SK-N-SH (cell line): Measurements from ENCODE around the gene OBI1. TPM values are rescaled to one million over a fixed set of nuclear protein-coding genes. Genes with fewer than 3 reads are reported as not detected.

Experiments used
- CTCF ChIA-PET: fragments of 300-600, 350-600 bp; formaldehyde crosslinking; extraction: SDS; loops from one replicate; lab custom pipeline; 2021; lab: Yijun Ruan, JAX
- POLR2A ChIA-PET: fragments of 350-600 bp; sonication (Branson Sonifier 250); formaldehyde crosslinking; extraction: SDS; loops from one replicate; lab custom pipeline; 2020; ENCODE audit warnings: antibody characterized with exemption, inconsistent platforms; lab: Yijun Ruan, JAX
- DNase-seq: peaks from one replicate; pipeline ENCODE4 v3.0.0; 2012
- H2AFZ ChIP-seq: fragments of 200-600 bp; sonication (generic); 2 replicates; pipeline ENCODE4 v1.8.1; 2016; ENCODE audit warnings: antibody characterized with exemption, mild to moderate bottlenecking, low read depth
- H3F3A ChIP-seq: fragments of 200-600 bp; sonication (generic); replicated peaks from 2 replicates; pipeline ENCODE3; 2016; ENCODE audit warnings: antibody characterized with exemption, mild to moderate bottlenecking; ENCODE audit not compliant: insufficient read depth
- H3K27ac ChIP-seq, 2 experiments: fragments of 200-500 bp in 1 of 2; fragments of 200-600 bp in 1 of 2; sonication (Bioruptor generic) in 1 of 2; sonication (generic), shearing (Covaris generic) in 1 of 2; 2 replicates each; pipeline versions ENCODE4 v1.5.1 to v1.6.1; 2014 to 2016; ENCODE audit warnings: low read depth in 2 of 2, inconsistent platforms in 1 of 2, low read length in 1 of 2, mild to moderate bottlenecking in 1 of 2, mixed read lengths in 1 of 2
- H3K27me3 ChIP-seq: fragments of 200-600 bp; sonication (generic), shearing (Covaris generic); 2 replicates; pipeline ENCODE4 v1.6.1; 2016; ENCODE audit warnings: mixed run types; ENCODE audit not compliant: insufficient read depth
- H3K36me3 ChIP-seq, 2 experiments: fragments of 200-500 bp in 1 of 2; fragments of 200-600 bp in 1 of 2; sonication (Bioruptor generic) in 1 of 2; sonication (generic) in 1 of 2; replicated peaks in 1 of 2; 2 replicates each; pipeline versions ENCODE3 to v1.5.1; 2014 to 2016; ENCODE audit warnings: low read length in 1 of 2, mild to moderate bottlenecking in 1 of 2; ENCODE audit not compliant: insufficient read depth in 2 of 2, control insufficient read depth in 1 of 2
- H3K4me1 ChIP-seq, 2 experiments: fragments of 200-500 bp in 1 of 2; fragments of 200-600 bp in 1 of 2; sonication (Bioruptor generic) in 1 of 2; sonication (generic), shearing (Covaris generic) in 1 of 2; 2 replicates each; pipeline versions ENCODE4 v1.5.1 to v1.6.1; 2014 to 2016; ENCODE audit warnings: low read depth in 1 of 2, low read length in 1 of 2, mixed run types in 1 of 2; ENCODE audit not compliant: insufficient read depth in 2 of 2, control insufficient read depth in 1 of 2
- H3K4me2 ChIP-seq: fragments of 200-600 bp; sonication (generic), shearing (Covaris generic); 2 replicates; pipeline ENCODE4 v1.6.1; 2017; ENCODE audit warnings: mixed run types
- H3K4me3 ChIP-seq, 2 experiments: fragments of 200-500 bp in 1 of 2; fragments of 200-600 bp in 1 of 2; sonication (Bioruptor generic) in 1 of 2; sonication (generic), shearing (Covaris generic) in 1 of 2; 2 replicates each; pipeline versions ENCODE4 v1.5.1 to v1.8.1; 2014 to 2016; ENCODE audit warnings: low read depth in 2 of 2, inconsistent platforms in 1 of 2, low read length in 1 of 2, mild to moderate bottlenecking in 1 of 2, mixed read lengths in 1 of 2, moderate library complexity in 1 of 2
- H3K79me2 ChIP-seq: fragments of 200-600 bp; sonication (generic); 2 replicates; pipeline ENCODE4 v1.8.1; 2017; ENCODE audit warnings: mild to moderate bottlenecking; ENCODE audit not compliant: insufficient read depth
- H3K9ac ChIP-seq: fragments of 200-600 bp; sonication (generic); 2 replicates; pipeline ENCODE4 v1.6.1; 2017; ENCODE audit warnings: mixed run types
- H3K9me2 ChIP-seq: fragments of 200-600 bp; sonication (generic); 2 replicates; pipeline ENCODE4 v1.6.1; 2017; ENCODE audit warnings: mixed run types
- H3K9me3 ChIP-seq: fragments of 200-600 bp; sonication (generic); 2 replicates; pipeline ENCODE4 v1.6.1; 2017; ENCODE audit warnings: mixed run types, mild to moderate bottlenecking, moderate library complexity
- H4K20me1 ChIP-seq: fragments of 200-600 bp; sonication (generic); 2 replicates; pipeline ENCODE4 v1.6.1; 2017; ENCODE audit warnings: mild to moderate bottlenecking, mixed run types; ENCODE audit not compliant: insufficient read depth
- CHD2 ChIP-seq: fragments of 150-350 bp; IDR thresholded peaks from 2 replicates; pipeline ENCODE4 v1.6.1; 2018; ENCODE audit warnings: low read length; ENCODE audit not compliant: partially characterized antibody
- ELF1 ChIP-seq: IDR thresholded peaks from 2 replicates; pipeline ENCODE4 v1.4.0; 2012
- FOSL2 ChIP-seq: IDR thresholded peaks from 2 replicates; pipeline ENCODE4 v1.4.0; 2012; ENCODE audit warnings: low read depth, mild to moderate bottlenecking, moderate library complexity, borderline replicate concordance
- FOXJ3 ChIP-seq: sonication (generic); formaldehyde crosslinking; IDR thresholded peaks from 2 replicates; pipeline ENCODE4 v1.5.1; 2020; ENCODE audit warnings: mild to moderate bottlenecking, missing genetic modification reagents
- FOXM1 ChIP-seq: IDR thresholded peaks from 2 replicates; pipeline ENCODE4 v1.4.0; 2012; ENCODE audit warnings: low read depth, mild to moderate bottlenecking
- GABPA ChIP-seq: IDR thresholded peaks from 2 replicates; pipeline ENCODE4 v1.4.0; 2012; ENCODE audit warnings: low read depth, mild to moderate bottlenecking
- GATA2 ChIP-seq: sonication (generic); formaldehyde crosslinking; IDR thresholded peaks from 2 replicates; pipeline ENCODE4 v1.5.0; 2020; ENCODE audit warnings: mild to moderate bottlenecking, missing genetic modification reagents
- JUND ChIP-seq: IDR thresholded peaks from 2 replicates; pipeline ENCODE4 v1.4.0; 2012
- MEF2A ChIP-seq: IDR thresholded peaks from 2 replicates; pipeline ENCODE4 v1.4.0; 2012; ENCODE audit warnings: low read depth, borderline replicate concordance
- NFIC ChIP-seq: IDR thresholded peaks from 2 replicates; pipeline ENCODE4 v1.4.0; 2012; ENCODE audit warnings: borderline replicate concordance
- POLR2AphosphoS5 ChIP-seq: IDR thresholded peaks from 2 replicates; pipeline ENCODE4 v1.6.1; 2012; ENCODE audit warnings: low read depth, low read length
- RAD21 ChIP-seq: IDR thresholded peaks from 2 replicates; pipeline ENCODE4 v1.6.1; 2012; ENCODE audit warnings: mild to moderate bottlenecking, low read length
- RCOR1 ChIP-seq: fragments of 150-350 bp; IDR thresholded peaks from 2 replicates; pipeline ENCODE4 v1.6.1; 2017; ENCODE audit warnings: antibody characterized with exemption, low read length
- RFX5 ChIP-seq: IDR thresholded peaks from 2 replicates; pipeline ENCODE4 v1.6.1; 2012; ENCODE audit warnings: mild to moderate bottlenecking, improper control_type of control experiment, low read length
- RXRA ChIP-seq: IDR thresholded peaks from 2 replicates; pipeline ENCODE4 v1.4.0; 2012; ENCODE audit warnings: low read depth, mild to moderate bottlenecking, borderline replicate concordance
- SMC3 ChIP-seq: IDR thresholded peaks from 2 replicates; pipeline ENCODE4 v1.6.1; 2012; ENCODE audit warnings: low read depth, low read length, improper control_type of control experiment
- TAF1 ChIP-seq: IDR thresholded peaks from 2 replicates; pipeline ENCODE4 v1.6.1; 2012; ENCODE audit warnings: low read depth, mild to moderate bottlenecking, low read length, moderate library complexity, borderline replicate concordance
- TCF12 ChIP-seq: IDR thresholded peaks from 2 replicates; pipeline ENCODE4 v1.4.0; 2012
- WGBS: methylation state at CpG from one replicate; pipeline ENCODE4 v1.1.6; 2017; ENCODE audit warnings: low lambda C conversion rate; 5-methylcytosine and 5-hydroxymethylcytosine counted together
- polyA plus RNA-seq, 3 experiments: library from polyadenylated mRNA; depleted of rRNA; stranded (reverse); fragments of >200 nt; gene quantifications; 2 replicates each; pipeline ENCODE4 v1.2.3, GENCODE V29; 2012
- TF ChIP-seq, protein P1 (sequence below): fragments of 150-350 bp; IDR thresholded peaks from 2 replicates; pipeline ENCODE4 v1.6.1; 2017; ENCODE audit warnings: antibody characterized with exemption, low read length, low read depth, borderline replicate concordance
- TF ChIP-seq, protein P2 (sequence below): fragments of 200-600 bp; sonication (generic); IDR thresholded peaks from 2 replicates; pipeline ENCODE4 v1.6.1; 2017; ENCODE audit warnings: antibody characterized with exemption, mild to moderate bottlenecking, moderate library complexity
- TF ChIP-seq, protein P3 (sequence below): IDR thresholded peaks from 2 replicates; pipeline ENCODE4 v1.4.0; 2012; ENCODE audit warnings: low read depth
- TF ChIP-seq, protein P4 (sequence below): IDR thresholded peaks from 2 replicates; pipeline ENCODE4 v1.4.0; 2012; ENCODE audit warnings: low read depth, borderline replicate concordance
- TF ChIP-seq, protein P5 (sequence below): IDR thresholded peaks from 2 replicates; pipeline ENCODE4; 2012

The OBI1 gene
- polyA plus RNA-seq, 1 of the 3 experiments (the other 2 are of a cell fraction): 1.8 TPM

DNA sequence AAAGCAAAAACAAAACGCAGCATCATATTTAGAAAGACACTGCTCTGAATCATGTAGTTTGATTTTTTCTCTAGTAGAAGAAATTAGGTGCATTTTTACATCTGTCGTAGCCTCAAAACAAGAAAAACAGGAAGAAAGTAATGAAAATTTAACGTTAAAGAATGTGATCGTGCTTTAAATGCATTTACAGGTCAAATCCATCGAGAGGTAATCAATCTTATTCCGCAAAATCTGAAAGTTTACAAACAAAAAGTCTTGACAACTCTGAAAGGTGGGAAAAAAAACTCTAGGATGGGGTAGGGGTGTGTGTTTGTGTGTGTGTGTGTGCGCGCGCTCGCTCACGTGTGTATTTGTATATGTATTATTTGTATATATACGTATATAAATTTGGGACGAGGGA, 65.8 kb downstream of the OBI1 start:
- Histone ChIP-seq H3K9ac (no peak overlapping the region), H3K9me3 (no peaks in the 10 kb centered on the region), H3K27me3 (peaks cover 60% of the 10 kb centered on the region), H3K4me1 (peaks cover 0 to 12% of the 10 kb centered on the region in 2 experiments; a peak in 1 of 4 replicates), H3K9me2 (no peaks in the 10 kb centered on the region), H3K4me2 (no peak overlapping the region), H3K4me3 (no peak overlapping the region), H2AFZ (no peak overlapping the region), H3F3A (no peaks in the 10 kb centered on the region), H3K79me2 (no peaks in the 10 kb centered on the region), H4K20me1 (no peaks in the 10 kb centered on the region), H3K36me3 (no peaks in the 10 kb centered on the region), H3K27ac (no peak overlapping the region)
- ChIA-PET POLR2A (no interaction called here), CTCF (interaction anchor here (0.5 to 1.4 kb wide), 5 partner anchors 10 to 385 kb away, joined by 3 to 8 read pairs (median 3); partner anchors contain the start of gene POU4F1)
- 13% methylated on average over 13 of the region's 13 CpGs for WGBS
- DNase-seq: no peak
- TF ChIP-seq NFIC (no peak), CHD2 (no peak), GABPA (no peak), RXRA (no peak), FOSL2 (no peak), FOXJ3 (CRISPR knock-in tag) (no peak), ELF1 (no peak), RCOR1 (no peak), POLR2AphosphoS5 (no peak), JUND (no peak)
- TF ChIP-seq, protein P1, sequence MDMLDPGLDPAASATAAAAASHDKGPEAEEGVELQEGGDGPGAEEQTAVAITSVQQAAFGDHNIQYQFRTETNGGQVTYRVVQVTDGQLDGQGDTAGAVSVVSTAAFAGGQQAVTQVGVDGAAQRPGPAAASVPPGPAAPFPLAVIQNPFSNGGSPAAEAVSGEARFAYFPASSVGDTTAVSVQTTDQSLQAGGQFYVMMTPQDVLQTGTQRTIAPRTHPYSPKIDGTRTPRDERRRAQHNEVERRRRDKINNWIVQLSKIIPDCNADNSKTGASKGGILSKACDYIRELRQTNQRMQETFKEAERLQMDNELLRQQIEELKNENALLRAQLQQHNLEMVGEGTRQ: no peak

DNA sequence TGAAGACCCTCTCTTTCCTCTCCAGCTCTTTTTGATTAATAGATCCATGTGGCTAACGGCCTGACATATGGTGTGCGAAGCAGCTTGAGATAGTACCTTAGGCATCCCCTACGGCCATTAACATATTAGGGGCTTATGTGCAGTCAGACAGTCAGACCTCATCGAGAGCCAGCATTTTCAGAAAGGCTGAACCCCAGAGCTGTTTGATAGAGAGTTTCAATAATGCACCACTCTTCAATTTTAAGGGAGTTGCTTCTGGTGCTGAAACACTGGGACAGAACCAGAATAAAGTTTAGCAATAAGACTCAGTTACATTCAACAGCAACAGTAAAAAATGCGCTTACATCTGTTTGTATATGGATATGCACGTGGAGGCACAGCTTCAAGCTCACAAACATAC, 66.4 kb downstream of the OBI1 start:
- Histone ChIP-seq H3K79me2 (no peaks in the 10 kb centered on the region), H3K27me3 (peaks cover 54% of the 10 kb centered on the region), H3F3A (no peaks in the 10 kb centered on the region), H4K20me1 (no peaks in the 10 kb centered on the region), H3K4me1 (peaks cover 0 to 12% of the 10 kb centered on the region in 2 experiments; a peak in 1 of 4 replicates), H3K4me2 (no peak overlapping the region), H3K9me3 (no peaks in the 10 kb centered on the region), H3K9ac (no peak overlapping the region), H2AFZ (no peak overlapping the region), H3K36me3 (no peaks in the 10 kb centered on the region)
- no peak for DNase-seq
- POLR2A ChIA-PET: no interaction called here
- under 1% methylated on average over 6 of the region's 6 CpGs for whole genome bisulfite sequencing
- CTCF ChIA-PET: interaction anchor here (0.5 to 1.4 kb wide), 5 partner anchors 11 to 386 kb away, joined by 3 to 8 read pairs (median 5); partner anchors contain the start of gene POU4F1
- TF ChIP-seq, protein P2, sequence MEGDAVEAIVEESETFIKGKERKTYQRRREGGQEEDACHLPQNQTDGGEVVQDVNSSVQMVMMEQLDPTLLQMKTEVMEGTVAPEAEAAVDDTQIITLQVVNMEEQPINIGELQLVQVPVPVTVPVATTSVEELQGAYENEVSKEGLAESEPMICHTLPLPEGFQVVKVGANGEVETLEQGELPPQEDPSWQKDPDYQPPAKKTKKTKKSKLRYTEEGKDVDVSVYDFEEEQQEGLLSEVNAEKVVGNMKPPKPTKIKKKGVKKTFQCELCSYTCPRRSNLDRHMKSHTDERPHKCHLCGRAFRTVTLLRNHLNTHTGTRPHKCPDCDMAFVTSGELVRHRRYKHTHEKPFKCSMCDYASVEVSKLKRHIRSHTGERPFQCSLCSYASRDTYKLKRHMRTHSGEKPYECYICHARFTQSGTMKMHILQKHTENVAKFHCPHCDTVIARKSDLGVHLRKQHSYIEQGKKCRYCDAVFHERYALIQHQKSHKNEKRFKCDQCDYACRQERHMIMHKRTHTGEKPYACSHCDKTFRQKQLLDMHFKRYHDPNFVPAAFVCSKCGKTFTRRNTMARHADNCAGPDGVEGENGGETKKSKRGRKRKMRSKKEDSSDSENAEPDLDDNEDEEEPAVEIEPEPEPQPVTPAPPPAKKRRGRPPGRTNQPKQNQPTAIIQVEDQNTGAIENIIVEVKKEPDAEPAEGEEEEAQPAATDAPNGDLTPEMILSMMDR: no peak
- TF ChIP-seq TAF1 (no peak), CHD2 (no peak), MEF2A (no peak), RFX5 (no peak), TCF12 (no peak), RAD21 (no peak), POLR2AphosphoS5 (no peak), GATA2 (no peak), RXRA (no peak), FOXM1 (no peak), FOSL2 (no peak), GABPA (no peak), SMC3 (no peak), RCOR1 (no peak)
- TF ChIP-seq, protein P3, sequence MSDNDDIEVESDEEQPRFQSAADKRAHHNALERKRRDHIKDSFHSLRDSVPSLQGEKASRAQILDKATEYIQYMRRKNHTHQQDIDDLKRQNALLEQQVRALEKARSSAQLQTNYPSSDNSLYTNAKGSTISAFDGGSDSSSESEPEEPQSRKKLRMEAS: no peak
- TF ChIP-seq, protein P4, sequence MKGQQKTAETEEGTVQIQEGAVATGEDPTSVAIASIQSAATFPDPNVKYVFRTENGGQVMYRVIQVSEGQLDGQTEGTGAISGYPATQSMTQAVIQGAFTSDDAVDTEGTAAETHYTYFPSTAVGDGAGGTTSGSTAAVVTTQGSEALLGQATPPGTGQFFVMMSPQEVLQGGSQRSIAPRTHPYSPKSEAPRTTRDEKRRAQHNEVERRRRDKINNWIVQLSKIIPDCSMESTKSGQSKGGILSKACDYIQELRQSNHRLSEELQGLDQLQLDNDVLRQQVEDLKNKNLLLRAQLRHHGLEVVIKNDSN: no peak
- TF ChIP-seq, protein P5, sequence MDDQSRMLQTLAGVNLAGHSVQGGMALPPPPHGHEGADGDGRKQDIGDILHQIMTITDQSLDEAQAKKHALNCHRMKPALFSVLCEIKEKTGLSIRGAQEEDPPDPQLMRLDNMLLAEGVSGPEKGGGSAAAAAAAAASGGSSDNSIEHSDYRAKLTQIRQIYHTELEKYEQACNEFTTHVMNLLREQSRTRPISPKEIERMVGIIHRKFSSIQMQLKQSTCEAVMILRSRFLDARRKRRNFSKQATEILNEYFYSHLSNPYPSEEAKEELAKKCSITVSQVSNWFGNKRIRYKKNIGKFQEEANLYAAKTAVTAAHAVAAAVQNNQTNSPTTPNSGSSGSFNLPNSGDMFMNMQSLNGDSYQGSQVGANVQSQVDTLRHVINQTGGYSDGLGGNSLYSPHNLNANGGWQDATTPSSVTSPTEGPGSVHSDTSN: no peak
- TF ChIP-seq, all 33 proteins: peak for 0
- H3K9me2 ChIP-seq: no peaks in the 10 kb centered on the region
- H3K27ac ChIP-seq: no peak overlapping the region
- H3K4me3 ChIP-seq: no peak overlapping the region
